SK-N-MC (cell line): ENCODE measurements around the gene KANK3.
"Not testable (repeated sequence)": the region's sequence is repeated elsewhere in the genome, so short reads cannot be mapped to it uniquely, and the experiment has no call there.

Experiments
- EZH2 ChIP-seq: fragments of 200-600 bp; sonication (generic); IDR thresholded peaks from one replicate; pipeline ENCODE4 v1.6.1; 2017; ENCODE audit warnings: antibody characterized with exemption
- FOXP2 ChIP-seq: optimal IDR thresholded peaks from 2 replicates; pipeline ENCODE3; 2011; ENCODE audit warnings: mild to moderate bottlenecking, moderate library complexity; ENCODE audit not compliant: insufficient read depth; ENCODE audit errors: extremely low read length, control extremely low read depth
- POLR2AphosphoS5 ChIP-seq: IDR thresholded peaks from 2 replicates; pipeline ENCODE4 v1.6.1; 2012; ENCODE audit warnings: mild to moderate bottlenecking, low read depth, low read length, borderline replicate concordance

GRCh38 chr19:8349629-8350372, 6.7 kb upstream of the KANK3 start:
- TF ChIP-seq POLR2AphosphoS5 = peak; percentile 57; the same call in 1 of the 2 replicates
- not testable (repeated sequence) for TF ChIP-seq EZH2, FOXP2
